HepG2 (cell line): ENCODE measurements around the gene FIBP. TPM values are rescaled to one million over a fixed set of nuclear protein-coding genes. Genes with fewer than 3 reads are reported as not detected.

Experiments
- ATAC-seq: fragments of 200-7000 bp; cut with Tn5 transposase; 3 replicates; pipeline ENCODE4 v1.9.1; 2020; ENCODE audit warnings: mild to moderate bottlenecking, moderate library complexity
- BruUV-seq: library from RNA; stranded (reverse); fragments of 400-500 nt; replicated peaks from 2 replicates; lab custom pipeline; 2021; lab: Mats Ljungman, UMichigan
- CTCF ChIA-PET: fragments of 300-600 bp; formaldehyde crosslinking; extraction: SDS; loops from one replicate; lab custom pipeline; 2021; ENCODE audit warnings: low total read pairs, inconsistent platforms, low intra/inter-chr PET ratio; lab: Yijun Ruan, JAX
- POLR2A ChIA-PET: fragments of 350-600 bp; sonication (Branson Sonifier 250); formaldehyde crosslinking; loops from one replicate; lab custom pipeline; 2020; ENCODE audit warnings: antibody characterized with exemption, inconsistent platforms; lab: Yijun Ruan, JAX
- DNase-seq: peaks from one replicate; pipeline ENCODE4 v3.0.0-alpha.2; 2015; ENCODE audit warnings: low spot score
- FAIRE-seq: peaks from 3 replicates; lab custom pipeline; 2011; peaks lifted over from hg19 to GRCh38; lab: Jason Lieb, UNC
- H2AFZ ChIP-seq: one replicate; pipeline ENCODE4 v1.6.1; 2011; ENCODE audit warnings: low read length, inconsistent platforms
- H3K27ac ChIP-seq: fragments of 300-600 bp; 3 replicates; pipeline ENCODE4 v1.8.0; 2011; ENCODE audit warnings: mixed run types, mild to moderate bottlenecking, mixed read lengths, low read length, inconsistent platforms; ENCODE audit not compliant: insufficient read depth; ENCODE audit errors: extremely low read length
- H3K27me3 ChIP-seq, 2 experiments: fragments of 200-600 bp in 1 of 2; 2 replicates in 1 of 2; 3 replicates in 1 of 2; pipeline versions ENCODE4 v1.6.0 to v1.8.0; 2011; ENCODE audit warnings: low read length in 2 of 2, mild to moderate bottlenecking in 2 of 2, moderate library complexity in 2 of 2, inconsistent platforms in 1 of 2; ENCODE audit not compliant: insufficient read depth in 2 of 2, control insufficient read depth in 1 of 2
- H3K36me3 ChIP-seq, 2 experiments: fragments of 200-600 bp in 1 of 2; replicated peaks in 1 of 2; 2 replicates in 1 of 2; 3 replicates in 1 of 2; pipeline versions ENCODE4 v1.5.1 to v1.8.0; 2011; ENCODE audit warnings: low read length in 2 of 2, inconsistent platforms in 1 of 2; ENCODE audit not compliant: insufficient read depth in 2 of 2, control insufficient read depth in 1 of 2
- H3K4me1 ChIP-seq: 2 replicates; pipeline ENCODE4 v1.5.1; 2012; ENCODE audit warnings: low read length, inconsistent platforms; ENCODE audit not compliant: insufficient read depth
- H3K4me2 ChIP-seq: 2 replicates; pipeline ENCODE4 v1.6.0; 2011; ENCODE audit warnings: low read depth, low read length, inconsistent platforms
- H3K4me3 ChIP-seq, 3 experiments: fragments of 200-600 bp in 1 of 3; sonication (generic), shearing (Covaris generic) in 1 of 3; replicated peaks in 1 of 3; 2 replicates each; pipeline ENCODE4 v1.5.1; 2011 to 2016; ENCODE audit warnings: low read length in 3 of 3, inconsistent platforms in 2 of 3, low read depth in 2 of 3, mild to moderate bottlenecking in 2 of 3, control low read depth in 1 of 3, mixed read lengths in 1 of 3; ENCODE audit not compliant: insufficient read depth in 1 of 3
- H3K79me2 ChIP-seq: one replicate; pipeline ENCODE4 v1.6.1; 2011; ENCODE audit warnings: low read length, inconsistent platforms; ENCODE audit not compliant: insufficient read depth
- H3K9ac ChIP-seq: 2 replicates; pipeline ENCODE4 v1.6.0; 2011; ENCODE audit warnings: mild to moderate bottlenecking, low read depth, low read length, inconsistent platforms; ENCODE audit not compliant: insufficient read depth
- H3K9me3 ChIP-seq: 2 replicates; pipeline ENCODE4 v1.5.1; 2012; ENCODE audit warnings: mild to moderate bottlenecking, low read length
- H4K20me1 ChIP-seq: 2 replicates; pipeline ENCODE4 v1.6.0; 2011; ENCODE audit warnings: inconsistent platforms, mild to moderate bottlenecking, low read length, moderate library complexity; ENCODE audit not compliant: insufficient read depth
- POLR2AphosphoS2 ChIP-seq: IDR thresholded peaks from 2 replicates; pipeline ENCODE4 v1.6.1; 2011; ENCODE audit warnings: low read depth, low read length, improper control_type of control experiment
- SKI ChIP-seq: fragments of 450-650 bp; IDR thresholded peaks from one replicate; pipeline ENCODE4 v1.6.1; 2018; ENCODE audit warnings: mild to moderate bottlenecking; ENCODE audit not compliant: partially characterized antibody
- ZNF143 ChIP-seq: sonication (generic); formaldehyde crosslinking; IDR thresholded peaks from 2 replicates; pipeline ENCODE4 v1.4.0; 2020; ENCODE audit warnings: missing genetic modification reagents
- ZNF17 ChIP-seq: sonication (generic); formaldehyde crosslinking; IDR thresholded peaks from 2 replicates; pipeline ENCODE4 v1.5.0; 2020; ENCODE audit warnings: mild to moderate bottlenecking, missing genetic modification reagents
- WGBS: methylation state at CpG from one replicate; pipeline ENCODE4 v1.1.6; 2017; ENCODE audit warnings: low lambda C conversion rate; 5-methylcytosine and 5-hydroxymethylcytosine counted together
- in situ Hi-C: cut with HindIII; loops from 2 replicates; pipeline ENCODE4 v1.10.0; 2017; ENCODE audit warnings: low pct_unique_long_range_greater_than_20kb; ENCODE audit not compliant: extremely low pct_ligation_motif_present
- intact Hi-C: fragments of 100-400 bp; cut with micrococcal nuclease; formaldehyde crosslinking; loops from one replicate; pipeline ENCODE4 v1.10.0; 2022; ENCODE audit not compliant: unreplicated experiment
- polyA plus RNA-seq, 8 experiments: library from polyadenylated mRNA; depleted of rRNA in 3 of 8; stranded (reverse) in 7 of 8; unstranded in 1 of 8; fragments of >200 nt; fragmentation: Illumina TruSeq in 4 of 8; extraction: Trizol in 4 of 8; gene quantifications; 2 replicates each; pipeline versions ENCODE4 v1.2.1 to v1.2.3, GENCODE V29; 2011 to 2016; ENCODE audit warnings: low read depth in 4 of 8, missing spikeins in 1 of 8, mixed read lengths in 1 of 8; ENCODE audit not compliant: insufficient read depth in 1 of 8
- total RNA-seq, 5 experiments: library from RNA; depleted of rRNA; stranded (reverse); fragments of >200 nt; fragmentation: Illumina TruSeq; extraction: Trizol; gene quantifications; 2 replicates each; pipeline ENCODE4 v1.2.3, GENCODE V29; 2016; ENCODE audit warnings: low read depth in 1 of 5
- TF ChIP-seq, protein P1 (sequence below): sonication (generic); formaldehyde crosslinking; IDR thresholded peaks from 2 replicates; pipeline ENCODE4 v1.4.0; 2020; ENCODE audit warnings: missing genetic modification reagents, mild to moderate bottlenecking, borderline replicate concordance

Gene FIBP
- total and polyA plus RNA-seq, 2 of the 13 experiments (the other 11 are each of a cell fraction or from before 2014, with no cell fraction given) = 42.9 to 62.1 TPM

- intact Hi-C loops = no loop called here
- no TSS peak for BruUV-seq
These were observed 8.0 kb upstream of the FIBP start for GRCh38 chr11:65896034-65896999.

More at GRCh38 chr11:65896034-65896999, 8.0 kb upstream of the FIBP start:
- CTCF ChIA-PET = no interaction called here
- Histone ChIP-seq H3K79me2 (peaks cover 32% of the 10 kb centered on the region), H3K9ac (no peak overlapping the region), H3K4me1 (peaks cover 51% of the 10 kb centered on the region), H3K4me3 (no peak overlapping the region), H2AFZ (no peak overlapping the region), H4K20me1 (no peaks in the 10 kb centered on the region), H3K36me3 (peaks cover 8 to 18% of the 10 kb centered on the region in 2 experiments; a peak in 4 of 5 replicates), H3K9me3 (no peaks in the 10 kb centered on the region), H3K27me3 (no peaks in the 10 kb centered on the region; a peak in 1 of 5 replicates), H3K4me2 (no peak overlapping the region), H3K27ac (no peak overlapping the region)
- WGBS = 96% methylated on average over 14 of the region's 14 CpGs
- DNase-seq (no peak), ATAC-seq (no peak), FAIRE-seq (no peak)
- TF ChIP-seq POLR2AphosphoS2 (peak; percentile 47; the same call in 1 of the 2 replicates), ZNF143 (no peak), ZNF17 (CRISPR knock-in tag) (no peak), SKI (no peak)
- TF ChIP-seq, protein P1, sequence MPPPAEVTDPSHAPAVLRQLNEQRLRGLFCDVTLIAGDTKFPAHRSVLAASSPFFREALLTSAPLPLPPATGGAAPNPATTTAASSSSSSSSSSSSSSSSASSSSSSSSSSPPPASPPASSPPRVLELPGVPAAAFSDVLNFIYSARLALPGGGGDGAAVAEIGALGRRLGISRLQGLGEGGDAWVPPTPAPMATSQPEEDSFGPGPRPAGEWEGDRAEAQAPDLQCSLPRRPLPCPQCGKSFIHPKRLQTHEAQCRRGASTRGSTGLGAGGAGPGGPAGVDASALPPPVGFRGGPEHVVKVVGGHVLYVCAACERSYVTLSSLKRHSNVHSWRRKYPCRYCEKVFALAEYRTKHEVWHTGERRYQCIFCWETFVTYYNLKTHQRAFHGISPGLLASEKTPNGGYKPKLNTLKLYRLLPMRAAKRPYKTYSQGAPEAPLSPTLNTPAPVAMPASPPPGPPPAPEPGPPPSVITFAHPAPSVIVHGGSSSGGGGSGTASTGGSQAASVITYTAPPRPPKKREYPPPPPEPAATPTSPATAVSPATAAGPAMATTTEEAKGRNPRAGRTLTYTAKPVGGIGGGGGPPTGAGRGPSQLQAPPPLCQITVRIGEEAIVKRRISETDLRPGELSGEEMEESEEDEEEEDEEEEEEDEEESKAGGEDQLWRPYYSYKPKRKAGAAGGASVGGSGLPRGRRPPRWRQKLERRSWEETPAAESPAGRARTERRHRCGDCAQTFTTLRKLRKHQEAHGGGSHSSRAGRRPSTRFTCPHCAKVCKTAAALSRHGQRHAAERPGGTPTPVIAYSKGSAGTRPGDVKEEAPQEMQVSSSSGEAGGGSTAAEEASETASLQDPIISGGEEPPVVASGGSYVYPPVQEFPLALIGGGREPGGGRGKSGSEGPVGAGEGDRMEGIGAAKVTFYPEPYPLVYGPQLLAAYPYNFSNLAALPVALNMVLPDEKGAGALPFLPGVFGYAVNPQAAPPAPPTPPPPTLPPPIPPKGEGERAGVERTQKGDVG (CRISPR knock-in tag) = no peak
- in situ Hi-C loops = no loop called here
- POLR2A ChIA-PET = interaction anchor here (1.4 kb wide), 1 partner anchor 8 kb away, joined by 8 read pairs; the partner anchor contains the start of gene FIBP
